SK-N-MC (cell line): ENCODE results near the gene ZNF165.

ENCODE experiments used
- EZH2 ChIP-seq: fragments of 200-600 bp; sonication (generic); IDR thresholded peaks from one replicate; pipeline ENCODE4 v1.6.1; 2017; ENCODE audit warnings: antibody characterized with exemption
- FOXP2 ChIP-seq: optimal IDR thresholded peaks from 2 replicates; pipeline ENCODE3; 2011; ENCODE audit warnings: mild to moderate bottlenecking, moderate library complexity; ENCODE audit not compliant: insufficient read depth; ENCODE audit errors: extremely low read length, control extremely low read depth
- POLR2AphosphoS5 ChIP-seq: IDR thresholded peaks from 2 replicates; pipeline ENCODE4 v1.6.1; 2012; ENCODE audit warnings: mild to moderate bottlenecking, low read depth, low read length, borderline replicate concordance

GRCh38 chr6:28089054-28089453 lies 8.7 kb downstream of the ZNF165 start:
- no peak for TF ChIP-seq EZH2
- TF ChIP-seq POLR2AphosphoS5, result no peak
- no peak for TF ChIP-seq FOXP2
